SW 1271 (cell line): ENCODE measurements around the gene B3GNT7.
"Not testable (repeated sequence)": the region's sequence is repeated elsewhere in the genome, so short reads cannot be mapped to it uniquely, and the experiment has no call there.

Experiments
- DNase-seq, 2 experiments: peaks; one replicate each; lab custom pipeline; 2025; lab: John Stamatoyannopoulos, UW

Gene B3GNT7, protein sequence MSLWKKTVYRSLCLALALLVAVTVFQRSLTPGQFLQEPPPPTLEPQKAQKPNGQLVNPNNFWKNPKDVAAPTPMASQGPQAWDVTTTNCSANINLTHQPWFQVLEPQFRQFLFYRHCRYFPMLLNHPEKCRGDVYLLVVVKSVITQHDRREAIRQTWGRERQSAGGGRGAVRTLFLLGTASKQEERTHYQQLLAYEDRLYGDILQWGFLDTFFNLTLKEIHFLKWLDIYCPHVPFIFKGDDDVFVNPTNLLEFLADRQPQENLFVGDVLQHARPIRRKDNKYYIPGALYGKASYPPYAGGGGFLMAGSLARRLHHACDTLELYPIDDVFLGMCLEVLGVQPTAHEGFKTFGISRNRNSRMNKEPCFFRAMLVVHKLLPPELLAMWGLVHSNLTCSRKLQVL

GRCh38 chr2:231395188-231396057 lies at the start of gene B3GNT7:
B3GNT7 (plus strand) TSS chr2:231395710; CDS start chr2:231395804, 94 bp downstream.
- no peak for DNase-seq

DNA sequence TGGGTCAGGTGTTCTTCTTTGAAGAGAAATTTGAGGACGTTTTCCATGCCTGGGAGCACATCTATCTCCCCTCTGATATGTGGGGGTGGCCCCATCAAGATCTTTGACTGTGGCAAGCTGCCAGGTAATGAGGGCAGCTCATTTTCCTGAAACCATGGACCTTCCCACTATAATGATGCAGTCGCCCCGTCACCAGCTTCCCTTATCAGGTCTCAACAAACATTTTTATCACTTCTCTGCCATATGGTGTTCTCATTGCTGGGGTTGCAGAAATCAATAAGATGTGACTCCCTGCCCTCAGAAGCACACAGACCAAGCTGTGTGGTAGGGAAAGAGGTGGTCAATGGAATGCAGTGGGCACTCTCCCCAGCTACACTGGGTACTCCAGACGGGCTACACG lies 48.4 kb upstream of the B3GNT7 start:
- no peak for DNase-seq

DNA sequence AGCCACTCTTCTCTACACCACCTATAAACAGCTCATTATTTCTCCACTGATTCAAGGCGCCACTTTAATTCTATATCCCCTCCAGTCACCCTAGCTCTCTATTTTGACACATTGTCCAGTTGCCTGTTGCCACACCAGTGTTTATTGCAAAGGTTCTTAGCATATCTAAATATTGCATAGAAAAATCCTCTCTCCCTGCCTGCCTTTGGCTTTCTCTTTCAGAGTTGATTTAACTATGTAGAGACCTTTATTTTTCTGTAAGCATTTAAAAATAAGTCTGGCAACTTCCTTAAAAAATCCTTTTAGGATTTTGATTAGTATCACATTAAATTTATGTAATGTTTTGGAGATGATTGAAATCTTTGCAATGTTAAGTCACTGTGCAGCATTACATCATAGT lies 47.9 kb upstream of the B3GNT7 start:
- no peak for DNase-seq

GRCh38 chr2:231348173-231348572 lies 47.3 kb upstream of the B3GNT7 start:
- DNase-seq, result no peak

DNA sequence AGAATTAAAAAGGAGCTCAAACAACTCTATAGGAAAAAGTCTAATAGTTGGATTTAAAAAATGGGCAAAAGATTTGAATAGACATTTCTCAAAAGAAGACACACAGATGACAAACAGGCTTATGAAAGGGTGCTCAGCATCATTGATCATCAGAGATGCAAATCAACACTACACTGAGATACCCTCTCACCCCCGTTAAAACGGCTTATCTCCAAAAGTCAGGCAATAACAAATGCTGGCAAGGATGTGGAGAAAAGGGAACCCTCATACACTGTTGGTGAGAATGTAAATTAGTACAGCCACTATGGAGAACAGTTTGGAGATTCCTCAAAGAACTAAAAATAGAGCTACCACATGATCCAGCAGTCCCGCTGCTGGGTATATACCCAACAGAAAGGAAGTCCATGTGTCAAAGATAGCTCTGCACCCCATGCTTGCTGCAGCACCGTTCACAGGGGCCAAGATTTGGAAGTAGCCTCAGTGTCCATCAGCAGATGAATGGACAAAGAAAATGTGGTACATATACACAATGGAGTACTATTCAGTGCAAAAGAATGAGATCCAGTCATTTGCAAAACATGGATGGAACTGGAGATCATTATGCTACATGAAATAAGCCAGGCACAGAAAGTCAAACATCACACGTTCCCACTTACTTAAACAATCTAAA lies 46.7 kb upstream of the B3GNT7 start:
- DNase-seq, result no peak

GRCh38 chr2:231349374-231349735 lies 46.2 kb upstream of the B3GNT7 start:
- not testable (repeated sequence) for DNase-seq

GRCh38 chr2:231351648-231352047 lies 43.9 kb upstream of the B3GNT7 start:
- no peak for DNase-seq

GRCh38 chr2:231353469-231353868 lies 42.0 kb upstream of the B3GNT7 start:
- DNase-seq, result no peak

- no peak for DNase-seq
Measured at GRCh38 chr2:231355508-231356465, 39.7 kb upstream of the B3GNT7 start.

- DNase-seq, result no peak
Measured at GRCh38 chr2:231356466-231356844, 39.1 kb upstream of the B3GNT7 start.

DNA sequence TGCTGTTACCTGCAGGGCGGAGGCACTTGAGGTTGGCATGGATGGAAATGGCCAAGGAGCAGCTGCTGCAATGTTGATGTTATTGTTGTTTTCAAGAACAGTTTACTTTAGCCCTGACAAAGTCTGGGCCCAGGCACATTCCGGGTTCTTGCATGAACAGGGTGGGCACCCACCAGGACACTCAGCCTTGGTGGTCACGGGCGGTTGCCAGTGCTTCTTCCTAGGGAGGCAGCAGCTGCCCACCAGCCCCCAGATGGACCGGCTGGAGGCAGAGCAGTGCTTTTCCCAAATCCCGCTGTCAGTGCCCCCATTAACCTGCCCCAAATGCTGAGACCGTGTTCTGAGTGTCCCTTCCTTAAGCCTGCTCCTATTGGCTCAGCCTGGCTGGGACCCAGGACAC lies 38.5 kb upstream of the B3GNT7 start:
- no peak for DNase-seq

DNA sequence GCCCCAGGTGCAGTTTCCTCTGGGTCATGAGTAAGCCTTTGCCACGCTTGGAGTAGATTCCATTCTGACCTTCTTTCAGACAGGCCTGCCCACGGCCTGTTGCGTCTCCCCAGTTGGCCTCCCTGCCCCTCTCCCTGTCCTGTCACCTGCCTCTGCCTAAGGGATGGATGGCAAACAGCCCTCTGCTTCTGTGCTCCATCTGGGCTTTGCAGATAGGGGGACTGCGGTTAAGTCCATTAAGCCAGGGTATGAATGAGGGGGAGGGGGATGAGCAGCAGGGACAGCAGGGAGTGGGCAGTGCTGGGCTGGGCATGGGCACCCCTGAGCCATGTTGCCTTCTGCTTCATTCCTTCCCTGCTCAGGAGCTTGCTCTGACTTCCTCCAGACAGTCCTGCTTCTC lies 37.6 kb upstream of the B3GNT7 start:
- DNase-seq, result no peak

DNA sequence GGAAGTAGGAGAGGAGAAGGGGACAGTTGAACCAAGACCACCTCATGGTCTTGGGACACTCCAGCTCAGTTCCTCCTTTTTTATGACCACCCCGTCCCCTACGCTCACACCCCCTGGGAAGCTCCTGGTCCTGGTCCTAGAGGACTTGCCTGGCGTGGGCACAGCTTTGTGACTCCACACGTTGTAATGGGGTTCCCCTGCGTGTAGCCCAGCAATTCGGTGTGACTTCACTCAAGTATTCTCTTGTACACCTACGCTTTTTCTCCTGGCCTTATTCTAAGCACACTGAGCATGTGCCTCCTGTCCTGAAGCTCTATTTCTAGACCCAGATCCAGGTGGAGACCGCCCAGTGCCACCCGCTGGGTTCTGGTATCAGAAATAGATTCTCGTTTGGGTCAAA lies 36.1 kb upstream of the B3GNT7 start:
- DNase-seq, result no peak

DNA sequence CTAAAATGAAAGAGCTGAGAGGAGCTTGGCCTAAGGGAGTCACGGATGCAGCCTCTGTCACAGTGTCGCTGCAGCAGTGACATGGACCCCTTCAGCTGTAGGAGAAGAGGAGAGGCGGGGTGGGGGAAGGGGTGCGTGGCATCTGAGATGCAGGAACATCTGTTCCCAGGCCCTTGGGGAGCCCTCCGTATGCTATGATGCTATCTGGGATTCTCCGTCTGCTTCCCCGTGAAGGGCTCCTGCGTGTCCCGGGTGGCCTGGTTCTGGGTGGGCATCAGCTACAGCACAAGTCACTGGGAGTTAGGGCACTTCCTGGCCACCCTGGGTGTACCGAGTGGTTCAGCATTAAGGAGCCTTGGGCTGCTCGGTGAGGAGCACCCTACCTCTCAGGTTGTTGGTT lies 35.6 kb upstream of the B3GNT7 start:
- no peak for DNase-seq

DNA sequence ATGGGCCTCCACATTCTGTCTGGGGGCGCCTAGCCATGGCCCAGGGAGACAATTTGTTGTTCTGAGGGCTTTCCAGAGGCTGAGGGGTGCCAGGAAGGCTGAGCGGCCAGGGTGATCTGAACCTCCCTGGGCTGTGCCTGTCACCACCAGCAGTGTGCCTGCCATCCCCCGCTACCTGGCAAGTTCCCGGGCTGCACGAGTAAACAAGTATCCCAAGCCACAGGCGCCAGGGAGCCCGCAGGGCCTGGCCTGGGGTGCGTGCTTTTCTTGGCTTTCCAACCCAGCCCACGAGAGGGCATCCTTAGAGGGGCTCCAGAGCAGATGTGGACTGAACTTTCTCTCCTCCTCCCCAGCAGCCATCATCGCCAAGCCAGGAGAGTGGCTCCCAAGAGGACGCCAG lies 35.1 kb upstream of the B3GNT7 start:
- no peak for DNase-seq

DNA sequence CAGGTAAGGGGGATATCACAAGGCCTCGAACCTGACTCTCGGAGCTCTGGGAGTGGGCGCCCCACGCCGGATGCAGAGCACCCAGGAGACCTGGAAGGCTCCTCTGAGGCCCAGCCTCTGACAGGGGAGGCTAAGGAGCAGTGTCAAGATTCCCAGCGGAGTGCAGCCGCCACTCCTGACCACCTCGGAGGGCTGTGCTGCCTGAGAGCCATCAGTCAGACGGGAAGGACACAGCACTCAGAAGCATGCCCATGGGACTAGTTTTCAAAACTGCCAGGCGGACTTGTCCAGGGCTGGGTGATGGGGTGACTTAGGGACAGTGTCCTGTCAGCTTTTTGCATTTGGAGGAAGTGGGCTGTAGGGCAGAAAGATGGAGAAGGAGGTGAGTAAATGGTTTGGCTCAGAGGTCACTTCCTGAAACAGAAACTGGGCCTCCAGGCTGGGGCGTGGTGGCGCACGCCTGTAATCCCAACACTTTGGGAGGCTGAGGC lies 34.6 kb upstream of the B3GNT7 start:
- DNase-seq, result no peak

GRCh38 chr2:231361701-231362554 lies 33.6 kb upstream of the B3GNT7 start:
- DNase-seq, result no peak

DNA sequence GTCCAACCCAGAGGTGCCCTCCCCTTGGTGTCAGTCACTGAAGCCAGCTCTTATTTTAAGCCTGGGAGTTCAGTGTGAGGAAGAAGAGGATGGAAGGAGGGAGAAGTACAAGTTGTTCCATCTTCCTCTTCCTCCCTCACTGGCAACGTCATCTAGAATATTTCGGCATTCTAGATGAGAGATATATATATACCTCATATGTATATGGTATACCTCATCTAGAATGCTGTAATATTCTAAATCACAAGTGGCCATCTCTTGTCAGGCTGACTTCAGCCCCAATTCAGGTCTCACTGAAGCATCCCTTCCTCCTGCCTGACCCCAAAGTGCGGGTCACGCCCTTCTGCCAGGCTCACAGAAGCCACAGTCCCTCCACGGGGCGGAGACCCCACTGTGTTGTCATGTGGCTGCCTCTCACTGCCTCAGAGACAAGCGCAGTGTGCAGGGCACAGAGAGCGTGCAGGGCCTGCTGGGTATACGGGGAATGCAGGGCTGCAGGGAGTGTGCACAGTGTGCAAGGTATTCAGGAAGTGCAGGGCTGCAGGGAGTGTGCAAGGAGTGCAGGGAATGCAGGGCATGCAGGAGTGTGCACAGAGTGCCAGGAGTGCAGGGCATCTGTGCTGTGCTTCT lies 32.8 kb upstream of the B3GNT7 start:
- no peak for DNase-seq

- DNase-seq, result no peak
Measured at GRCh38 chr2:231364061-231364460, 31.4 kb upstream of the B3GNT7 start.
